ENCODE data around the gene CYS1.
"Not testable (repeated sequence)": the region's sequence is repeated elsewhere in the genome, so short reads cannot be mapped to it uniquely, and the experiment has no call there.

The CYS1 gene

DNA sequence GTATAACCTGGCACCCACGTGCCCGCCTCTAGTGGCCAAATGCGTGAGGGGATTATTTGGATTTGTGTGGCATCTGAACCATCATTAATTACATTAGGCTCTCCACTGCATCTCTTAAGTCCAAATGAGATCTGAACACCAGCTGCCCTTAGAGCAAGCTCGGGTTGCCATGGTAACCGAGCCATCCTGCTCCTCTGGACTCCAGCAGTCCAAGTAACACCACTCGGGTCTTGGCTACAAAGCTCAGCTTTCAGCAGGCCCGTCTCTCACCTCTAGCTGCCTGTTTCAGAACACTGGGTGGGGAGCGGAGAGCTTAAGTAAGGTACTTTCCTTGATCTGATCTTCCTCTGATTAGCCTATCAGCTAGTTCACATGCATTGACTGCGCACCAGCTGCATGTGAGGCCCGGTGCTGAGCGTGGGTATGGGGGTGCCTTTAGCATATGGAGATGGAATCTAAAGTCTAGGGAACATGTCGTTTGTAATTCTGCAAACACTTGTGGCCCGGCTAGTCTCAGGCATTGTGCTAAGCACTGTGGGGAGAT, 14.1 kb upstream of the CYS1 start:
- no peak for DNase-seq (ENCODE audit: insufficient read length, low spot score)
- FAIRE-seq: no peak

DNA sequence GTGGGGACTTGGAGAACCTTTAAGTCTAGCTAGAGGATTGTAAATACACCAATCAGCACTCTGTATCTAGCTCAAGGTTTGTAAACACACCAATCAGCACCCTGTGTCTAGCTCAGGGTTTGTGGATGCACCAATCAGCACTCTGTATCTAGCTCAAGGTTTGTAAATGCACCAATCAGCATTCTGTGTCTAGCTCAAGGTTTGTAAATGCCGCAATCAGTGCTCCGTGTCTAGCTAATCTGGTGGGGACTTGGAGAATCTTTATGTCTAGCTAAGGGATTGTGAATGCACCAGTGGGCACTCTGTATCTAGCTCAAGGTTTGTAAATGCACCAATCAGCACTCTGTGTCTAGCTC, 11.7 kb upstream of the CYS1 start:
- not testable (repeated sequence) for FAIRE-seq; DNase-seq (ENCODE audit: insufficient read length, low spot score)

GRCh38 chr2:10091182-10091888, 11.1 kb upstream of the CYS1 start:
- FAIRE-seq (no peak), DNase-seq (ENCODE audit: insufficient read length, low spot score) (no peak)

DNA sequence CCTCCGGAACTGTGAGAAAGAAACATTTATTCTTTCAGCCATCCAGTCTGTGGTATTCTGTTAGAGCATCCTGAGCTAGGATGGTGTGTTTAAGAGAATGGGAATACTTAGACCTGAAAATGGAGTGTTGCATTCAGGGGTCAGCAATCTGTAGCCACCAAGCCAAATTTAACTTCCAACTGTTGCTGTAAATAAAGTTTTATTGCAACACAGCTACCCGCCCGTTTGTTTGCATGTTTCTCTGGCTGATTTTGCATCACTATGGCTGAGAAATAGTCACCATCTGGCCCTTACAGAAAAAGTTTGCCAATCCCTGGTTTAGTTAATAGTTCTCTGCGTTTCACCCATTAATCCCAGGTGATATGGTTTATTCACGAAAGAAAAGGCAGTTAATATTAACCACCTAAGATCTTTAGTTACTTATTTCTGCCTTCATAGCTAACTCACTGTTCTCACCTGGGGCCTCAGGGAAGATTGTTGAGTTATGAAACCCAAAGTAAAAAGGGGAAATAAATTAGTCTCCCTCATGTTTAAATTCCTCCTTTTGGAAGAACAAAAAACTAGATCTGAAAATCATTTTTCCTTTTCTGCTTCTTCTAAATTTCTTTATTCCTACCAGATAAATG, 9.5 kb upstream of the CYS1 start:
- FAIRE-seq: no peak

DNA sequence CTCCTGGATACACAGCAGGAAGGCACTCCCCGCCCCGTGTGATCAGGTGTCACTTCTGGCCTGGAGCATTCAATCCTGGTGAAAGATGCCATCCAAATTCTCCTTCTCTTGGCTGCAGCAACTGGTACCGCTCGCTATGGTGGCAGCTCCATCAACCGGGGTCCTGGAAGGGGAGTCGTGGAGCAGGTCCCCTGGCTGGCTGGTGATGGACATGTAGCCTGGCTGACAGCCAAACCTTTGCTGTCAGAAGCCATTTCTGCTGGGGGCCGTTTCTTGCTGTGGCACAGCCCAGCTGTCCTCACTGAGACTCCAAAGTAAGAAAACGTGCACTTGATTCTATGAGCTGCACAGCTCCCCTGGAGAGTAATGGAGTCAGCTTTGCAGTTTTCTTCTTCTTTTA, 7.1 kb upstream of the CYS1 start:
- DNase-seq (ENCODE audit: insufficient read length, low spot score) (no peak), FAIRE-seq (no peak)

More for the DNA sequence above, 9.5 kb upstream of the CYS1 start:
- DNase-seq (ENCODE audit: insufficient read length, low spot score): no peak

GRCh38 chr2:10086950-10087349, 6.7 kb upstream of the CYS1 start:
- DNase-seq (ENCODE audit: insufficient read length, low spot score) (no peak), FAIRE-seq (no peak)

DNA sequence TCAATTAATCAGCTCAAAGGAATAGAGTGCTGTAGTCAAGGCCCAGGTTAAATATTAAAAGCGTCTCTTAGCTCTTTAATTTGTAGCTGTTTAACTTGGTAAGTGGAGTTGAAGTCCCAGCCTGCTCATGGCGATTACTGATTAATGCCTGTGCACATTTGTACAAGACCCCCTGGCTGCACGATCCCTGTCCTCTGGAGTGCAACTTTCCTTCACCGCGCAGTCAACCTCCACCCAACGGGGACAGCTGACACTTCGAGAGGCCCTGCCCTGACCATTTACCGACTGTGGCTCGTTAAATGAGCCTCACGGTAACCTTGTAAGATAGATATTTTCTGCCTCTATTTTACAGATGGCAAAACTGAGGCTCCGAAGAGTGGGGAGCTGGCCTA, 5.5 kb upstream of the CYS1 start:
- DNase-seq (ENCODE audit: insufficient read length, low spot score) (no peak), FAIRE-seq (no peak)

DNA sequence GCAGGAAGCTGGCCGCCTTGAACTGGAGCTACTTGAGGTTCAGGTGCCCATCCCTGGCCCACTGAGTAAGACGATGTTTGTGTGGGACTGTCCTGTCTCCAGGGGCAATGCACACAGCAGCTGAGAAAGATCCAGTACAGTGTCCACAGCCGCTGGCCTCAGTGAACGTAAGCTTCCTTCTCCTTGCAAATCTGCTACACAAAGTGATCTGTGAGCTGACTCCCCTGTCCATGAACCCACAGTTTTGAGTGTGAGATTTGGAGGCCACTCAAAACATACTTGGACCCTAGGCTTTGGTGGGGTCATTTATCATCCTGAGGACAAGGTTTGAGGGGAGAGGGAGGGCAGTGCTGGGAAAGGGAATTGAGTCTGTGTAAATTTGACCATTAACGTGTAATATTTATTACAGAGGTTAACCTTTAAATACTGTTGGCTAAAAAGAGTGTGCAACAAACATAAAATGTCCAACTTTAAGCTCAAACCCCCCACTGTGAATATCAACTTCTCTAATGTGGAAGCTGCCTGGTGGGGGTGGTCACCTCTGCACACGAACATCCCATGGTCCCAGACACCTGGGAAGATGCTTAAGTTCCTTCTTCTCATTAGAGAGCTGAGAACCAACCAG, 4.9 kb upstream of the CYS1 start:
- no peak for DNase-seq (ENCODE audit: insufficient read length, low spot score)
- FAIRE-seq: no peak

DNA sequence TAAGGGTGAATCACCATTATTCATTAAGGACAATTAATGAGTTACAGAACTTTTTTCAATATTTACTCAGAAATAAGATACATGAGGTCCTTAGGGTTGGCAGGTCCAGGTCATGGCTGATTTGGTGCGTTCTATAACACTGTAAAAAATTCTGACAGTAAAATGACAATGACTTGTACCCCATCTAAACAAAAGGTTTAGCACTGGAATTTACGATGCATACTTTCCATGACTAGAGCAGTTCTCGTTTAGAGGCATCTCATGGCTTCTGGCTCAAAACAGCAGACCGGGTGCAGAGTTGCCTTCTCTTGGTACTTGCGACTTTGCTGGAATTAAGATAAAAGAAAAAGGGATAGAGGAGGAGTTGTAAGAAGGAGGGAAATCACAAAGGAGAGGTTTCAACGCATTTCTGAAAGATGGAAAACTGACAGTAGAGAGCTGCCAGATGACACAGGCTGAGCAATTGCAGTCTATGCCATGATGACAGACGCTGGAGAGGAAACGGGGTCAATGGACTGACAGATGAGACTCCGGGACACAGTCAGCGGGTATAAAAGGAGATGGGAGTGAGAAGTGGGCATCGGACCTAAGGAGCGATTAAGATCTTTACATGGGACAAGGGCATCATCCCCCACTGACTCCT, 4.1 kb upstream of the CYS1 start:
- no peak for DNase-seq (ENCODE audit: insufficient read length, low spot score)
- FAIRE-seq: no peak

DNA sequence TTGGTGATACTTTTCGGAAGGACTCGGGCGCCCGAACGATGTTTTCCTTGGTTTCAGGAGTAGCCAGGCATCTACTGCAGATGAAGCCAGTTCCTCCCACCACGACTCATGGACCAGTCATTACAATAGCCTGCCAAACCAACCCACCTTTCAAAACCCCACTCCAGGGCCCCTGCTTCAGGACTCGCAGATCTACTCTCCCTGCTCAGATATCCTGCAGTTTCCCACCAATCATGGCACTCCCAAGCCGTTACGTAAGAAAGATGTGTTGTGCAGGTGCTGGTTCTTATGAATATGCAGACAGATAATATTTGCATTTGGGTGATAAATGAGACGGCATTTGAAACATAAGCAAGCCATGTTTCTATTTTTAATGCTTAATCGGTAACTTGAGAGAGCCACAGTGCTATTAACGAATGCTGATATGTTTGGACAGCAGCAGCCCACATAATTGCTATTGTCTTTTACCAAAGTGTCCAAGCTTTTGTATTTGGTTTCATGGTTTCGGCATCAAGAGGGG, 3.5 kb upstream of the CYS1 start:
- DNase-seq (ENCODE audit: insufficient read length, low spot score) (no peak), FAIRE-seq (no peak)

DNA sequence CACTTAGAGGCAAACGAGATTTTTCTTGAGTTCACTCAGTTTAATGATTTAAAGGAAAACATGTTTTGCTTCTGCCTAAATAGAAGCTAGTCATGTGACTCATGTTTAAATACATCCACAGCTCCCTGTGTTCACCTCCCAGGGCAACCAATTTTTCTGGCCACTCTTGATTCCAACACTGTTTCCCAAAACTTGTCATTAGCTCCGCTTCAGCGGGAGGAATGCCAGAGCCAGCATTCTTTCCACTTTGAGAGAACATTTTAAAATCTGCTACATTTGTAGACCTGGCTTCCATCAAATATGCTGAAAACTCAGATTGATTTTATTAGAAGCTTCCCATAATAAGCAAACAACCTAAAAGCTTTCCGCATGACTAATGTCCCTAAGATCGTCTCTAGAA, 2.8 kb upstream of the CYS1 start:
- no peak for FAIRE-seq
- DNase-seq (ENCODE audit: insufficient read length, low spot score): no peak

GRCh38 chr2:10080536-10081304, 509 bp upstream of the CYS1 start:
- DNase-seq (ENCODE audit: insufficient read length, low spot score): peak; percentile 33
- FAIRE-seq: no peak

GRCh38 chr2:10079266-10079869, 843 bp downstream of the CYS1 start:
- DNase-seq (ENCODE audit: insufficient read length, low spot score): peak; percentile 41

DNA sequence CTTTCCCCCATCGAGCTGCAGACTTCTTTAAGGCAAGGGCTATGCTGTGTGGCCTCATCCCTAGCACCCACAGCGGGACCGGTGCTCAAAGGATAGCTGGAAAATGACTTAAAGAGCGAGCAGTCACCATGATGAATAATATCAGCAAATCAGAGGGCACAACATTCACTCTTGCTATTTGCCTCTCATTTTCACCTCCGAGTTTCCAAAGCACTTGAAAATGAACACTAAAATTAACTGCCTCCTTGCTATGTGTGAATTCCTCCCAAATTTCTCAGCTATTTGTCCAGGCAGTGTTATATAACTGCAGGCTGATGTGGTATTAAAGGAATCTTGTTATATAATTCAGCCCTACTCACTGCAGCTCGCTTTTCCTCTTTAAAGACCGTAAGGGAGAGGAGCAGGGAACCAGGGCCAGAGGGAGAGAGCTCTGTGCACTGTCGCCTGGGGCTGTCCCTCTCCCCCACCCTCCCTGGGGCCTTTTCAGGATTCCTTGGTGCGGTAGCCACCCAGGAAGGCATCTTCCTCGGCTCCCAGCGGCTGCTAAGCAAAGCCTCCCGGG, 1.4 kb downstream of the CYS1 start:
- DNase-seq (ENCODE audit: insufficient read length, low spot score) (peak; percentile 44), FAIRE-seq (no peak)

More at GRCh38 chr2:10079266-10079869, 843 bp downstream of the CYS1 start:
- FAIRE-seq: no peak

GRCh38 chr2:10078001-10078400, 2.2 kb downstream of the CYS1 start:
- no peak for FAIRE-seq
- DNase-seq (ENCODE audit: insufficient read length, low spot score): no peak

DNA sequence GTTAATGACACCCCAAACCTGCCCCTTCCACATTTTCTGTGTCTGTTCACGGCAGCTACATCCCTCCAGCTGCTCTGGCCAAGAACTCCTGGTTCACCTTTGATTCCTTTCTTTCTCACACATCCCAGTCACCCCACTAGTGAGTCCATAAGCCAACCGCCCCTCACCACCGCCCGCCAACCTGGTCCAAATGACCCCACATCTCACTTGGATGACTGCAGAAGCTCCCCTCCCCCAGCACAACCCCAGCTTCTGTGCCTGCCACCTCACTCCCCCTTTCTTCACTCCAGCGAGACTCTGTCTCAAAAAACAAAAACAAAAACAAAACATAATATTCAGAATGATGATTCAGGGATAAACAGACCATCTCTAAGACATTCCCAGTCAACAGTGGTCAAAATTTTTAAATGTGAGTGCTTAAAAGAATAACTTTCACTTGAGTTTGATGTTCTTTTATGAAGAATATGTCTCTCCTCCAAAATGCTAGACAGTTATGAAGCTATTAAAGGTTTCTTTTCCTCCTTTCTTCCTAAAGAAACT, 3.2 kb downstream of the CYS1 start:
- DNase-seq (ENCODE audit: insufficient read length, low spot score): no peak

GRCh38 chr2:10076511-10076910, 3.7 kb downstream of the CYS1 start:
- DNase-seq (ENCODE audit: insufficient read length, low spot score) (no peak), FAIRE-seq (no peak)

More for the DNA sequence above, 3.2 kb downstream of the CYS1 start:
- FAIRE-seq: no peak

DNA sequence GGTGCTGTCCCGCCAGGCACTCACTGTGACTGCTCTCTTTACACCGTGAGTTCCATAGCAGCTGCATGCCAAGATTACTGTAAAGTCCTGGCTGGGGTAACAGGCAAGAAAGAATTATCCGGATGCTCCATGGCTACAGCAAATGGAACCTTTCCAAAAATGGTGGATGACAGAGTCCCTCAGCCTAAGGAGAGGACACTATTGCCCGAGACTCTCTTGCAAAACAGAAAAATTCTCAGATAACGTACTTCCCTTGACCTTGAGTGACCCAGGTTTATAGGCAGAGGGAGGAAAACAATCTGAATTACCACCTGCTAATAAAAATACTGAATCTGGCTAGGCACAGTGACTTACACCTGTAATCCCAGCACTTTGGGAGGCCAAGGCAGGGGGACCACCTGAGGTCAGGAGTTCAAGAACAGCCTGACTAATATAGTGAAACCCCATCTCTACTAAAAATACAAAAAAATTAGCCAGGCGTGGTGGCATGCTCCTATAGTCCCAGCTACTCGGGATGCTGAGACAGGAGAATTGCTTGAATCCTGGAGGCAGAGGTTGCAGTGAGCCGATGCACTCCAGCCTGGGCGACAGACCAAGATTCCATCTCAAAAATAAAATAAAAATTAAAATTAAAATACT, 4.5 kb downstream of the CYS1 start:
- no peak for FAIRE-seq

DNA sequence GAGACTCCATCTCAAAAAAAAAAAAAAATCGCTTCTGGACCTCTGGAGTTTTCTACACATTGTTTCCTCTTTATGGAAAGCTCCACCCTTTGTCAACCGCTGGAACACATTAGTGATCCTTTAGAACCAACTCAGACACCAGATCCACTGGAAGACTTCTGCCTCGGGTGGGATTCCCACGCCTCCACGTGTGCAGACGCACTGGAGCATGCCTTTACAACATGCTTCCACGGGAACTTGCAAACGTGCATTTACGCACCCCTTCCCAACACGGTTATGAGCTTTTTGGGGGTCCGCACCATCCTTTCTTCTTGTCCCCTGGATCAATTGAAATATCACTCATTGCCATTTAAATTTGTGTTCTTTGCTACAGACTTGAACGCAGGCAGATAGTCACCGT, 5.1 kb downstream of the CYS1 start:
- DNase-seq (ENCODE audit: insufficient read length, low spot score) (no peak), FAIRE-seq (no peak)

More for the DNA sequence above, 4.5 kb downstream of the CYS1 start:
- no peak for DNase-seq (ENCODE audit: insufficient read length, low spot score)

Data from HTR-8/SVneo (cell line).